Stimulated activated naive CD4-positive, alpha-beta T cell treated with Interleukin-2 at 50 U/mL for 16 hours (primary cell): ENCODE results near the gene NTSR1.

Experiments
- DNase-seq: peaks from one replicate; lab custom pipeline; 2025; lab: John Stamatoyannopoulos, UW

NTSR1 gene

GRCh38 chr20:62708591-62709536 lies at the start of gene NTSR1:
Gene NTSR1 (plus strand): TSS chr20:62708836. CDS start chr20:62709208, 372 bp downstream.
- DNase-seq: no peak

- no peak for DNase-seq
Observed at GRCh38 chr20:62659488-62660239, 49.0 kb upstream of the NTSR1 start.

- no peak for DNase-seq
Observed at GRCh38 chr20:62660240-62660615, 48.4 kb upstream of the NTSR1 start.

- no peak for DNase-seq
Observed at GRCh38 chr20:62660768-62661167, 47.9 kb upstream of the NTSR1 start.

GRCh38 chr20:62661647-62662046 lies 47.0 kb upstream of the NTSR1 start:
- no peak for DNase-seq

GRCh38 chr20:62662422-62662821 lies 46.2 kb upstream of the NTSR1 start:
- DNase-seq: no peak

GRCh38 chr20:62663145-62664018 lies 45.3 kb upstream of the NTSR1 start:
- no peak for DNase-seq

- DNase-seq: no peak
Observed at GRCh38 chr20:62664019-62664971, 44.3 kb upstream of the NTSR1 start.

- no peak for DNase-seq
Observed at GRCh38 chr20:62665153-62665754, 43.4 kb upstream of the NTSR1 start.

GRCh38 chr20:62665826-62666735 lies 42.6 kb upstream of the NTSR1 start:
- DNase-seq: no peak

GRCh38 chr20:62666736-62667529 lies 41.7 kb upstream of the NTSR1 start:
- no peak for DNase-seq

- no peak for DNase-seq
Observed at GRCh38 chr20:62667530-62668440, 40.9 kb upstream of the NTSR1 start.

GRCh38 chr20:62668441-62669027 lies 40.1 kb upstream of the NTSR1 start:
- peak; percentile 8 for DNase-seq

GRCh38 chr20:62669249-62669648 lies 39.4 kb upstream of the NTSR1 start:
- no peak for DNase-seq

- DNase-seq: no peak
Observed at GRCh38 chr20:62670156-62670555, 38.5 kb upstream of the NTSR1 start.

GRCh38 chr20:62670998-62671397 lies 37.6 kb upstream of the NTSR1 start:
- no peak for DNase-seq

- no peak for DNase-seq
Observed at GRCh38 chr20:62671765-62672164, 36.9 kb upstream of the NTSR1 start.
